ENCODE measurements around the gene PPP1R36. TPM values are rescaled to one million over a fixed set of nuclear protein-coding genes. Genes with fewer than 3 reads are reported as not detected.

PPP1R36 gene
- total and polyA plus RNA-seq, 2 of the 4 experiments (the other 2 are of a cell fraction), result 0.15 to 0.54 TPM

GRCh38 chr14:64636208-64636979 lies 86.6 kb downstream of the PPP1R36 start:
- ChIA-PET CTCF (interaction anchor here (0.6 to 2.4 kb wide), 13 partner anchors 9 to 261 kb away, joined by 3 to 13 read pairs (median 4); partner anchors contain the start of gene HSPA2), POLR2A (ENCODE audit: unreplicated experiment) (interaction anchor here (0.8 kb wide), 1 partner anchor 131 kb away, joined by 9 read pairs; no protein-coding TSS in a partner anchor)
- in situ Hi-C loops (cut with MboI; ENCODE audit: low sequenced_read_pairs) (no loop called here), intact Hi-C loops (cut with micrococcal nuclease) (loop anchor here (1.0 to 5.0 kb wide), 3 partner anchors 96 to 294 kb away; partner anchors contain the start of genes HSPA2 and ZBTB1), dilution Hi-C loops (cut with HindIII; ENCODE audit: low sequenced_read_pairs, unreplicated experiment) (no loop called here)
- Histone ChIP-seq H3K9me1 (ENCODE audit: insufficient read depth, low read length) (no peaks in the 10 kb centered on the region), H3K4ac (ENCODE audit: low read depth, low read length) (peak overlapping the region; percentile 42), H3K18ac (ENCODE audit: low read depth, low read length) (peak overlapping the region; percentile 6; the same call in 1 of the 2 replicates), H3K4me2 (ENCODE audit: low read depth, low read length) (no peak overlapping the region), H3K56ac (ENCODE audit: extremely low read depth, insufficient read depth, low read length) (no peak overlapping the region), H3K9me3 (ENCODE audit: control insufficient read depth, insufficient read depth, low read length) (no peaks in the 10 kb centered on the region), H2AK9ac (replicated peaks; ENCODE audit: low read depth, low read length, poor library complexity) (no peak overlapping the region), H4K5ac (ENCODE audit: low read depth, low read length) (peak overlapping the region; percentile 46; the same call in 1 of the 2 replicates), H3K4me3 (ENCODE audit: insufficient read depth, low read depth, low read length) (no peak overlapping the region), H3K27me3 (ENCODE audit: control insufficient read depth, insufficient read depth, low read length) (no peaks in the 10 kb centered on the region), H3K14ac (replicated peaks; ENCODE audit: low read depth, low read length) (no peak overlapping the region; the same call in 1 of the 2 replicates), H3K79me1 (ENCODE audit: low read depth in 1 of 2, low read length in 2 of 2) (no peaks in the 10 kb centered on the region), H2BK5ac (ENCODE audit: low read depth, low read length, poor library complexity, severe bottlenecking) (peak overlapping the region; percentile 3), H2AK5ac (ENCODE audit: low read depth, low read length) (peak overlapping the region; percentile 82), H2AFZ (replicated peaks; ENCODE audit: low read length, poor library complexity) (peak overlapping the region; percentile 38), H4K91ac (ENCODE audit: insufficient read depth, low read depth, low read length) (peak overlapping the region; percentile 67), H3K27ac (ENCODE audit: insufficient read depth, low read length) (peak overlapping the region; percentile 48), H4K8ac (ENCODE audit: low read depth in 2 of 2, low read length in 2 of 2) (peak overlapping the region; percentile 23 to 38; a peak in 3 of 4 replicates), H3K23ac (ENCODE audit: low read depth, low read length) (no peak overlapping the region), H2BK120ac (ENCODE audit: low read depth, low read length) (peak overlapping the region; percentile 76), H3K9ac (ENCODE audit: low read depth, low read length) (no peak overlapping the region), H2BK15ac (ENCODE audit: low read depth, low read length) (peak overlapping the region; percentile 85; the same call in 2 of the 3 replicates), H4K20me1 (ENCODE audit: insufficient read depth, low read length) (no peaks in the 10 kb centered on the region), H3K36me3 (ENCODE audit: control insufficient read depth, insufficient read depth, low read length) (no peaks in the 10 kb centered on the region), H3K4me1 (ENCODE audit: control insufficient read depth, insufficient read depth, low read length) (peaks cover 12% of the 10 kb centered on the region), H2BK20ac (ENCODE audit: low read depth, low read length) (peak overlapping the region; percentile 71)
- ATAC-seq (ENCODE audit: low read depth), result peak; percentile 89
- peak; percentile 67 for DNase-seq
- WGBS, 2 experiments (ENCODE audit: extremely low coverage in 2 of 2, insufficient read length in 1 of 2), result 79% methylated on average over 5 of the region's 19 CpGs; no CpG with 5 or more reads in 1 of the 2 experiments
- BruUV-seq (replicated peaks), result no TSS peak
- TF ChIP-seq NFE2L2 (IDR thresholded peaks at IDR 0.05; ENCODE audit: low read depth, low read length) (no peak), MAFK (IDR thresholded peaks at IDR 0.05; ENCODE audit: low read depth, low read length) (no peak), MAZ (IDR thresholded peaks at IDR 0.05; ENCODE audit: borderline replicate concordance, low read depth, low read length) (0 out of 2 replicates have a peak, but pooled peaks have one; percentile 42), RAD21 (IDR thresholded peaks at IDR 0.05; ENCODE audit: low read length) (peak; percentile 84), RCOR1 (IDR thresholded peaks at IDR 0.05; ENCODE audit: insufficient replicate concordance, low read length) (no peak), USF2 (IDR thresholded peaks at IDR 0.05; ENCODE audit: low read depth, low read length) (no peak), RFX5 (IDR thresholded peaks at IDR 0.05; ENCODE audit: low read depth, low read length) (no peak), ELK1 (IDR thresholded peaks at IDR 0.05; ENCODE audit: borderline replicate concordance, low read depth, low read length) (no peak), CHD1 (IDR thresholded peaks at IDR 0.05; ENCODE audit: low read depth, low read length) (no peak), POLR2A (IDR thresholded peaks at IDR 0.05; ENCODE audit: low read depth, low read length) (no peak), FOS (IDR thresholded peaks at IDR 0.05; ENCODE audit: low read depth, low read length) (no peak), CTCF (conservative IDR thresholded peaks at IDR 0.05; ENCODE audit: low read depth, low read length) (peak; percentile 86), BHLHE40 (IDR thresholded peaks at IDR 0.05; ENCODE audit: low read depth, low read length) (no peak), CEBPB (IDR thresholded peaks at IDR 0.05; ENCODE audit: low read depth, low read length) (no peak)
